HEK293T (cell line): ENCODE data around the gene C19orf25.

ENCODE experiments used
- FOXM1 ChIP-seq: fragments of 450-650 bp; IDR thresholded peaks from 2 replicates; pipeline ENCODE4 v1.6.1; 2017; ENCODE audit warnings: mild to moderate bottlenecking, borderline replicate concordance
- TARDBP ChIP-seq: fragments of 450-650 bp; IDR thresholded peaks from 2 replicates; pipeline ENCODE4 v1.6.1; 2016

GRCh38 chr19:1468821-1469254 lies 10.2 kb downstream of the C19orf25 start:
- TF ChIP-seq TARDBP (no peak), FOXM1 (no peak)
